Activated CD8-positive, alpha-beta T cell treated with anti-CD3 and anti-CD28 coated beads for 36 hours (primary cell): ENCODE data around the gene NPS. TPM values are rescaled to one million over a fixed set of nuclear protein-coding genes. Genes with fewer than 3 reads are reported as not detected.

Source experiments
- ATAC-seq: fragments of 200-7000 bp; cut with Tn5 transposase; one replicate; pipeline ENCODE4 v1.10.0; 2021; ENCODE audit warnings: mild to moderate bottlenecking, moderate library complexity
- CTCF ChIA-PET: fragments of 350-600 bp; sonication (Branson Sonifier 250); formaldehyde crosslinking; loops from one replicate; lab custom pipeline; 2021; ENCODE audit warnings: antibody characterized with exemption; lab: Charles Lee
- POLR2A ChIA-PET: fragments of 350-600 bp; sonication (Branson Sonifier 250); formaldehyde crosslinking; loops from one replicate; lab custom pipeline; 2021; ENCODE audit warnings: antibody characterized with exemption; lab: Charles Lee
- DNase-seq: peaks from one replicate; pipeline ENCODE4 v3.0.0-alpha.2; 2020
- H3K27ac Mint-ChIP-seq: one replicate; pipeline ENCODE4 v1.8.0; 2021; ENCODE audit warnings: mild to moderate bottlenecking, mixed read lengths
- H3K27me3 Mint-ChIP-seq: one replicate; pipeline ENCODE4 v1.8.0; 2021; ENCODE audit warnings: mixed read lengths
- H3K36me3 Mint-ChIP-seq: one replicate; pipeline ENCODE4 v1.8.0; 2021; ENCODE audit warnings: low read depth, mixed read lengths
- H3K4me1 Mint-ChIP-seq: one replicate; pipeline ENCODE4 v1.8.0; 2021; ENCODE audit warnings: low read depth, mixed read lengths
- H3K4me3 Mint-ChIP-seq: one replicate; pipeline ENCODE4 v1.8.0; 2021; ENCODE audit warnings: mild to moderate bottlenecking, moderate library complexity, mixed read lengths
- H3K9me3 Mint-ChIP-seq: one replicate; pipeline ENCODE4 v1.8.0; 2021; ENCODE audit warnings: mixed read lengths
- intact Hi-C: fragments of 100-400 bp; cut with micrococcal nuclease; formaldehyde crosslinking; loops from one replicate; pipeline ENCODE4 v1.10.0; 2022
- total RNA-seq, 2 experiments: library from RNA; stranded (reverse); gene quantifications; one replicate each; pipeline ENCODE4 v1.2.3, GENCODE V29; 2021
- TF ChIP-seq, protein P1 (sequence below): fragments of 200-600 bp; IDR thresholded peaks from one replicate; pipeline ENCODE4 v1.8.0; 2022; ENCODE audit warnings: antibody characterized with exemption, mild to moderate bottlenecking

Gene NPS
- total RNA-seq, 2 experiments from 2014 or later, result not detected

DNA sequence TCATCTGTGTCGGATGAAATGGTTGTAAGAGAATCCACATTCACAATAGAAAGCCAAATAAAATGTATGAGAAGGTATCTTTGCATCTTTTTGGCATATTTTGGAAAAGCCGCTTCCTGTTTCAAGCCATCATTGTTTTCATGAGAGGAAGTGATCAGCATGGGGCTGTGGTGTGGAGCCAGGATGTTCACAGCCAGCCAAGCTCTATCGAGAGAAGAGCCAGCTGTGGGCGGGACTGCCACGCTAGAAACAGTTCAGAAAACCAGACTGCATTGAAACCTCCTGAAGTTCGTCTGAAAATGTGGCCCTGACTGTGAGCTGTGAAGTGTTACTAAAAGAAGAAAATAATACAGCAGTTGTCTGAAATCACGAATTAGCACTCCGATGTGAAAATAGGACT lies 21.2 kb upstream of the NPS start:
- intact Hi-C loops, result no loop called here
- ATAC-seq (no peak), DNase-seq (no peak)
- ChIA-PET POLR2A (interaction anchor here (0.7 kb wide), 1 partner anchor 29 kb away, joined by 3 read pairs; no protein-coding TSS in a partner anchor), CTCF (no interaction called here)
- H3K36me3 Mint-ChIP-seq, result no peaks in the 10 kb centered on the region
- H3K4me3 Mint-ChIP-seq, result no peak overlapping the region
- H3K27me3 Mint-ChIP-seq, result no peaks in the 10 kb centered on the region
- no peaks in the 10 kb centered on the region for H3K9me3 Mint-ChIP-seq
- TF ChIP-seq, protein P1, sequence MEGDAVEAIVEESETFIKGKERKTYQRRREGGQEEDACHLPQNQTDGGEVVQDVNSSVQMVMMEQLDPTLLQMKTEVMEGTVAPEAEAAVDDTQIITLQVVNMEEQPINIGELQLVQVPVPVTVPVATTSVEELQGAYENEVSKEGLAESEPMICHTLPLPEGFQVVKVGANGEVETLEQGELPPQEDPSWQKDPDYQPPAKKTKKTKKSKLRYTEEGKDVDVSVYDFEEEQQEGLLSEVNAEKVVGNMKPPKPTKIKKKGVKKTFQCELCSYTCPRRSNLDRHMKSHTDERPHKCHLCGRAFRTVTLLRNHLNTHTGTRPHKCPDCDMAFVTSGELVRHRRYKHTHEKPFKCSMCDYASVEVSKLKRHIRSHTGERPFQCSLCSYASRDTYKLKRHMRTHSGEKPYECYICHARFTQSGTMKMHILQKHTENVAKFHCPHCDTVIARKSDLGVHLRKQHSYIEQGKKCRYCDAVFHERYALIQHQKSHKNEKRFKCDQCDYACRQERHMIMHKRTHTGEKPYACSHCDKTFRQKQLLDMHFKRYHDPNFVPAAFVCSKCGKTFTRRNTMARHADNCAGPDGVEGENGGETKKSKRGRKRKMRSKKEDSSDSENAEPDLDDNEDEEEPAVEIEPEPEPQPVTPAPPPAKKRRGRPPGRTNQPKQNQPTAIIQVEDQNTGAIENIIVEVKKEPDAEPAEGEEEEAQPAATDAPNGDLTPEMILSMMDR, result no peak
- H3K27ac Mint-ChIP-seq, result no peak overlapping the region
- no peaks in the 10 kb centered on the region for H3K4me1 Mint-ChIP-seq

DNA sequence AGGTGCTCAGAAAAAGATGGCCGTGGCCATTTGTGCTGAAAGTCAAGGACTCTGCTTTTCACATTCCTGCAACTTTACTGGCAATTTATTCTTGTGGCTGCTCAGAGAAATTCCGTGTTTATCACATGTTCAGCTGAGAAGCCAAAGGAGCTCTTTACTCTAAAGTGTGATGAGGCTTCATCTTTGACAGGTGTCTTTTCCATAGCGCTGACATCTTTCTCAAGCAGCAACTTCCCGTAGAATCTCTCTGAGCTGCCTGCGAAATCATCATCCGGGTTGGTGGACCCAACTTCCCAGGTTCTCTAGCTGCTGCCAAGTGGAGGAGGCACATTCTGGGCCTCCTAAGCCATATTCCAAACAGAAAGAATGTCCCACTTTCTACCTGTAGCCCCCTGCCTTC lies 16.9 kb upstream of the NPS start:
- intact Hi-C loops, result no loop called here
- POLR2A ChIA-PET, result interaction anchor here (0.6 kb wide), 1 partner anchor 73 kb away, joined by 3 read pairs; no protein-coding TSS in a partner anchor

GRCh38 chr10:127532659-127533058 lies 16.4 kb upstream of the NPS start:
- DNase-seq (no peak), ATAC-seq (no peak)
- peaks cover 1% of the 10 kb centered on the region for H3K27me3 Mint-ChIP-seq
- H3K27ac Mint-ChIP-seq, result no peak overlapping the region
- H3K36me3 Mint-ChIP-seq, result no peaks in the 10 kb centered on the region
- POLR2A ChIA-PET, result interaction anchor here (0.6 kb wide), 1 partner anchor 73 kb away, joined by 3 read pairs; no protein-coding TSS in a partner anchor
- no peaks in the 10 kb centered on the region for H3K4me1 Mint-ChIP-seq
- intact Hi-C loops, result no loop called here
- TF ChIP-seq, protein P1, result no peak
- CTCF ChIA-PET, result no interaction called here
- H3K9me3 Mint-ChIP-seq, result no peaks in the 10 kb centered on the region
- no peak overlapping the region for H3K4me3 Mint-ChIP-seq

More for the DNA sequence above, 16.9 kb upstream of the NPS start:
- no peak for DNase-seq
- ATAC-seq, result no peak
- Mint-ChIP-seq H3K9me3 (no peaks in the 10 kb centered on the region), H3K36me3 (no peaks in the 10 kb centered on the region), H3K27ac (no peak overlapping the region), H3K4me3 (no peak overlapping the region), H3K4me1 (no peaks in the 10 kb centered on the region), H3K27me3 (peaks cover 1% of the 10 kb centered on the region)
- TF ChIP-seq, protein P1, result no peak
- CTCF ChIA-PET, result no interaction called here

GRCh38 chr10:127534074-127534473 lies 15.0 kb upstream of the NPS start:
- TF ChIP-seq, protein P1, result no peak
- intact Hi-C loops, result no loop called here
- H3K27me3 Mint-ChIP-seq, result peaks cover 3% of the 10 kb centered on the region
- ChIA-PET POLR2A (no interaction called here), CTCF (no interaction called here)
- no peak for ATAC-seq
- no peak for DNase-seq
- H3K27ac Mint-ChIP-seq, result no peak overlapping the region
- no peaks in the 10 kb centered on the region for H3K9me3 Mint-ChIP-seq
- no peaks in the 10 kb centered on the region for H3K36me3 Mint-ChIP-seq
- H3K4me1 Mint-ChIP-seq, result no peaks in the 10 kb centered on the region
- H3K4me3 Mint-ChIP-seq, result no peak overlapping the region

- intact Hi-C loops, result no loop called here
- Mint-ChIP-seq H3K27ac (no peak overlapping the region), H3K27me3 (peaks cover 3% of the 10 kb centered on the region), H3K4me1 (no peaks in the 10 kb centered on the region), H3K36me3 (no peaks in the 10 kb centered on the region), H3K9me3 (no peaks in the 10 kb centered on the region), H3K4me3 (no peak overlapping the region)
- DNase-seq, result no peak
- no peak for ATAC-seq
- ChIA-PET CTCF (no interaction called here), POLR2A (no interaction called here)
- TF ChIP-seq, protein P1, result no peak
Observed at GRCh38 chr10:127534496-127534895, 14.6 kb upstream of the NPS start.
